Myometrial cell (primary cell): Measurements from ENCODE around the gene MCCC1. TPM values are rescaled to one million over a fixed set of nuclear protein-coding genes. Genes with fewer than 3 reads are reported as not detected.

ENCODE experiments used
- total RNA-seq: library from RNA; depleted of rRNA; stranded (reverse); fragments of >200 nt; gene quantifications from 2 replicates; pipeline ENCODE4 v1.2.3, GENCODE V29; 2015

MCCC1 gene
- 18.4 and 26.5 TPM in 2 replicates for total RNA-seq

DNA sequence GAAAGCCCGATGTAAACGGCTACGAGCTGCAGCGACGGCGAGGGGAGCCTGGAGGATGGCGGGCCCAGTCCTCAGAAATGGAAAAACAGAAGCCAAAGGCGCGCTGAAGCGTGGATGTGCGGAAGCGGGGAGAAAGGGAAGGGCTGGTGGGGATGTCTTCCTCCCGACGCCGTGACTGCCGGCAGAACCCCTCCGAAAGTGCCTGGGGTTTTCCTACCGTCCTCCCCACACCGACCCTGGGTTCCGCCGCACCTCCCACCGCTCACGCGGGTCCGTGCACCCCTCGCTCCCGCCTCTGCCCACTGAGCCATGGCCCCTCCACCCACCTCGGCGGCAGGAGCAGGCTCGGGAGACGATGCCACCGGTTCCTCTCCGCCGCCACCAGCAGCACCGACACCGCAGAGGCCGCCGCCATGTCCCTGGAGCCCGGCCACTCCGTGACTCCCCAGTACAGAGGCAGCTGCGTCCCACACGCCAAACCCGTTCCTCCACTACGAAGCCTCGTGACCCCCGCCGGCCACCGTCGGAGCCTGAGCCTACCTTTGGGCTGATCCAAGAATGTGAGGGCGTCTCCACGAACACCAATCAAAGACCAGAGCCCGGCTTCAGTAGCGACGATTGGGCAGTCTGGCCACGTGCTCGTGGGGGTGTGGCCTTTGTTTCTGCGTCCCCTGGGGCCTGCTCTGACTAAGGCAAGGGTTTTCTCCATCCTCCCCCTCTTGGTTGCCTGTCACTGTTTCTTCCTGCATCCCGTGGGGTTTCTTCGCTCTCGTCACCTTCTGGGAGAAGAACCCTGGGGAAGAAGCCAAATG, at the start of gene MCCC1:
Gene MCCC1, minus strand, starts transcription at position 471 of the 812 bp plus-strand sequence. Its CDS starts 56 bp downstream, at position 415.

DNA sequence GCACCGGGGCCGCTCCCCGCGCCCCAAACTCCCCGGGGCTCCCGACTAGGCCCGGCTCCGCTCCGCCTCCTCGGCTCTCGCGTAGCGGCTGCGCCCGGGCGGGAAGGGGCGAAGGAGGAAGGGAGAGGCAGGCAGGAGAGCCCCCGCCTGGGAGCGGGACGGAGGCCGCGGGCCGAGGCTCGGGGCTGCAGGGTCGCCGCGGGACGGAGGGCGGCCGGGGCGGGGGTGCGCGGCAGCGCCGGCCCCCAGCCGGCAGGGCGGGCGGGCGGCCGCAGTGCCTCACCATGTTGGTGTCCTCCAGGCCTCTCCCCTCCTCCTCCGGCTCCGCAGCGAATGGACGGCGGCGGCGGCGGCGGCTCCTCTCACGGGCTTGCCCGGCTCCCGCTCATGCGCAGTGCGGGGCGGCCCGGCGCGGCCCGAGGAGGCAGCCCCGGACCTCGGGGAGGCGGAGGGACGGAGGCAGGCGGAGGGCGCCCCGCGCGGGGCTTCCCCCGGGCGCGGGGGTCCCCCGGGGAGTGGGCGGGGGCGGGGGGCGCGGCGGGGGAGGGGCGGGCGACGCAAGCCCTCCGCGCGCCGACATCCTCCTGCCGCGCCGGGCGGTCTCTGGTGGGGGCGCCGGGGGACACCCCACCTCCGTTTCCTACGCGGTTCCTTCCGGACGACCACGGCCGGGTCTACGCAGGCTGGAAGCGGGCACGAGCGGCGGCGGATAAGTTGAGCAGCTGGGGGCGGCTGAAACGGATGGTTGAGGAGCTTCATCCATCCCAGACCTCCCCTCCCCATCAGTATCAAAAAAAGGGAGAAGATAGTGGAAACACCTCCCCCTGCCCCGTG, 118.9 kb downstream of the MCCC1 start, which contains the start of gene DCUN1D1:
Gene DCUN1D1, minus strand, starts transcription at position 335 of the 834 bp plus-strand sequence. Its CDS starts 49 bp downstream, at position 286.

Other genes with a start within 250 kb of the MCCC1 start
- gene DCUN1D1, start 119.0 kb downstream of the MCCC1 start, total RNA-seq, result 15.6 and 15.9 TPM in 2 replicates
- under 0.01 and 0.89 TPM in 2 replicates for gene LAMP3, start 63.2 kb upstream of the MCCC1 start, total RNA-seq
- gene B3GNT5, start 153.8 kb upstream of the MCCC1 start, total RNA-seq, result 28.9 and 31.4 TPM in 2 replicates